ENCODE data around the gene KIF4A. TPM values are rescaled to one million over a fixed set of nuclear protein-coding genes. Genes with fewer than 3 reads are reported as not detected.

KIF4A gene
- total RNA-seq, 1 experiment from 2014 or later = 63.1 TPM

DNA sequence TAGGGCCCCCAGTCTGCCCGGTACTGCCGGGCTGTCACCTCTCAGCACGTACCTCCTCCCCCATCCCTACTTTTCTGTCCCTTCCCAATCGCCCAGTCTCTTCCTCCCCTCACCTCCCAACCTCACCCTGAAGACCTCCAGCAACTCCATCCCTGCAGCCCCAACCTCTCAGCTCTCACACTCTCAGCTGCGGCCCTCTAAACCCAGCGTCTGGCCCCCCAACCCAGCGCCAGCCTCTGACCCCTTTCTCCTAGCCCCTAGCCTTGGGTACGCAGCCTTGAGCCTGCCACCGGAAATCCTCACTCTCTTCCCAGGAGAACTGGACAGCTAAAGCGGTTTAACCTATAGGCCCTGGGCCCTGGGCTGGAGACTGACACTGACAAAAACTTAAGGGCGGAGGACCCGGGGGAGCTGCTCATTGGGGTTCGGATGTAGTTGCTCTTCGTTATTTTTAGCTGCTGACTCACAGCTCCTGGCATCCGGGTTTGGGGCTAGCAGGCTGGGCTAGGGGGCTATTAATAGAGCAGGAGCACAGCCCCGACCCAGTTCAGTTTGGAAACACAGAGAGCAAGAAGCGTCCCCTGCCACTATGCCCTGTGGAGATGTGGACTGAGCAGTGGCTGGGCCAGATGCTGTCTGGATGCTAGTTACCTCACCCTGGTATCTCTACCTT lies 145.1 kb downstream of the KIF4A start:
- H3K36me3 ChIP-seq = no peaks in the 10 kb centered on the region
- H3K9me3 ChIP-seq (replicated peaks) = no peaks in the 10 kb centered on the region
- peak overlapping the region; percentile 65 for H3K4me3 ChIP-seq
- H3K27ac ChIP-seq = peak overlapping the region; percentile 71
- DNase-seq = peak; percentile 63 to 73
- H3K4me1 ChIP-seq = peaks cover 8% of the 10 kb centered on the region
- no peaks in the 10 kb centered on the region for H3K27me3 ChIP-seq

DNA sequence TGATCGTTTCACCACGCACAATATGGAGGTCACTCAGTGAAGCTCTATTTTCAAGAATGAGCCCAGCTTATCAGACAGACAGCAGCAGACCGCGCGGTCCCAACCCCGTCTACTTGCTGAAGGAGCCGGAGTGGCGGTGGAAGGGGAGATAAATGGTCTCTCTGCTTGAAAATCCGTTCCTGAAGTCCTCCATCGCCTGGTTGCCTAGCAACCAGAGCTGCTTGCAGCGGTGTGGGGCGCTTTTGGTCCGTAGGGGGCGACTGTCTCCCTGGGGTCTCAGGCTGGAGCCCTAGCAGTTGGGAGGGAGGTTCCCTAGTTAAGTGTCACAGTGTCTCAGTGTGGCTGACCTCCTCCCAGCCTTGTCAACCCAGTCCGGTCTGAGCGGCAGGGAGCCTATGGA lies 146.4 kb downstream of the KIF4A start:
- no peak for DNase-seq
- H3K36me3 ChIP-seq = no peaks in the 10 kb centered on the region
- H3K9me3 ChIP-seq (replicated peaks) = no peaks in the 10 kb centered on the region
- H3K27ac ChIP-seq = no peak overlapping the region
- no peaks in the 10 kb centered on the region for H3K27me3 ChIP-seq
- H3K4me3 ChIP-seq = no peak overlapping the region
- H3K4me1 ChIP-seq = peaks cover 8% of the 10 kb centered on the region

DNA sequence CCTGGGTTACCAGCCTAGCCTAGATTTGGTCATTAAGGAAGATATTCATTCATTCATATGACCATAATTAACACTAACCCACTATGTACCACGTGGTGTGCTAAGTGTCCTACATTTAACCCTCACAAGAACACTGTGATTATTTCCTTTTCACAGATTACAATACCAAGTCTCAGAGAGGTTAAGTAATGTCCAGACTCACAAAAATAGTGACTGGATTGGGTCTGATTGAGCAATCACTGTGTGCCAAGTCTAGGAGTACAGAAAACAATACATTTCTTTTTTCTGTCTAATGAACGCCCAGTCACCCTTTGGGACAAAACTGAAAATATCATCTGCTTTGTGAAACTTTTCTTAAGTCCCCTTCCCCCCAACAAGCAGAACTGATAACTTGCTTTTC lies 147.1 kb downstream of the KIF4A start:
- no peak overlapping the region for H3K27ac ChIP-seq
- no peaks in the 10 kb centered on the region for H3K9me3 ChIP-seq (replicated peaks)
- peaks cover 8% of the 10 kb centered on the region for H3K4me1 ChIP-seq
- no peak for DNase-seq
- H3K36me3 ChIP-seq = no peaks in the 10 kb centered on the region
- no peaks in the 10 kb centered on the region for H3K27me3 ChIP-seq
- H3K4me3 ChIP-seq = no peak overlapping the region

DNA sequence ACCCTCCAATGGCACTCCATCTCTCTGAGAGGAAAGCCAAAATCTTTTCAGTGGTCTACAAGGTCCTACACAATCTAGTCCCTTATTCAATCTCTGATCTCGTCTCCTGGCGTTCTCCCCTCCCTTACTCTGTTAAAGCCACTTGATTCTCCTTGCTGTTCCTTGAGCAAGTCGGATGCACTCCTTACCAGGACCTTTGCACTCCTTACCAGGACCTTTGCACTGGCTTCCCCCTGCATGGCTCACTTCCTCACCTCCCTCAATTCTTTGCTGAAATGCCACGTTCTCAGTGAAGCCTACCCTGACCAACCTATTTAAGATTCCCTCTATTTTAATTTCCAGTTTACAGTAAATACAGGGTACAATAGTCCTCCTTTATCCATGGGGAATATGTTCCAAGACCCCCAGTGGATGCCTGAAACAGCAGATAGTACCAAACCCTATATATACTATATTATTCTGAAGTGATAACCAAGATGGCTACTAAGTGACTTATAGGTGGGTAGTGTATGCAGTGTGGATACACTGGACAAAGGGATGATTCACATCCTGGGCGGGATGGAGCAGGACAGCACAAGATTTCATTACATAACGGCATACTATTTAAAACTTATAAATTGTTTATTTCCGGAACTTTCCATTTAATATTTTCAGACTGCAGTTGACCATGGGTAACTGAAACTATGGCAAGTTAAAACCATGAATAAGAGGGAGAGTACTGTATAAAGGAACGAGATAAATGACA lies 148.2 kb downstream of the KIF4A start:
- Histone ChIP-seq H3K4me1 (peaks cover 8% of the 10 kb centered on the region), H3K36me3 (no peaks in the 10 kb centered on the region), H3K4me3 (no peak overlapping the region), H3K9me3 (replicated peaks) (no peaks in the 10 kb centered on the region), H3K27me3 (no peaks in the 10 kb centered on the region), H3K27ac (no peak overlapping the region)
- DNase-seq = no peak

DNA sequence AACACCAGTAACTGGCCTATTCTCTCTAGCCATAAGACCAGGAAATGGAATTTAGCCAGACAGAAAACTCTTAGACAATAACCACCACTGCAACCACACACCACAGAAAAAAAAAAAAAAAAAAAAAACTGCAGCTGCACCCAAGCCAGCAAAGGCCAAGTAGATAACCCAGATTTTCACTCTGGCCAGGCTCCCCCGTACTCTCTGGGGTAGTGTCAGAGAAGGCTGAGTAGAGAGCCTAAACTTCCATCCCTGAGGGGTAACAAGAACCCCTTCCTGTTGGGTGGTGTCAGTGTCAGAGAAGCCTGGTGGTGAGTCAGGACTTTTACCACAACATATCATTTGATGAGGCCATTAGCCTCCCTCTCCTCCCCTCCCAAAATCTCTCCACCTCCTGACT lies 149.1 kb downstream of the KIF4A start:
- no peaks in the 10 kb centered on the region for H3K9me3 ChIP-seq (replicated peaks)
- H3K27ac ChIP-seq = no peak overlapping the region
- peak; percentile 22 to 40 for DNase-seq
- no peaks in the 10 kb centered on the region for H3K36me3 ChIP-seq
- H3K4me1 ChIP-seq = peaks cover 8% of the 10 kb centered on the region
- H3K27me3 ChIP-seq = peaks cover 3% of the 10 kb centered on the region; the same call in 1 of the 2 replicates
- H3K4me3 ChIP-seq = no peak overlapping the region

DNA sequence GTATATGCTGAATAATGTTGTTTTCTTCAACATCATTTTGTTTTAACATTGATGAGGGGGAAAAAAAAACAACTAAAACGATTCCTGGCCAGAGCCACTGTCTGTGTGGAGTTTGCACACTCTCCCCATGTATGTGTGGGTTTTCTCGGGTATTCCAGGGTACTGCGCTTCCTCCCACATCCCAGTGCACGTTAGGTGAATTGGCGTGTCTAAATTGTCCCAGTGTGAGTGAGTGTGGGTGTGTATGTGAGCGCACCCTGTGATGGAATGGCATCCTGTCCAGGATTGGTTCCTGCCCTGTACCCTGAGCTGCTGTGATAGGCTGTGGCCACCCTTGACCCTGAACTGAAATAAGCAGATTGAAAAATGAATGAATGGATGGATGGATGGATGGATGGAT lies 152.3 kb downstream of the KIF4A start:
- peaks cover 4% of the 10 kb centered on the region; the same call in 1 of the 2 replicates for H3K4me1 ChIP-seq
- peaks cover 8% of the 10 kb centered on the region for H3K27me3 ChIP-seq
- H3K9me3 ChIP-seq (replicated peaks) = no peaks in the 10 kb centered on the region
- no peak overlapping the region for H3K27ac ChIP-seq
- no peak overlapping the region for H3K4me3 ChIP-seq
- H3K36me3 ChIP-seq = no peaks in the 10 kb centered on the region
- DNase-seq = no peak

DNA sequence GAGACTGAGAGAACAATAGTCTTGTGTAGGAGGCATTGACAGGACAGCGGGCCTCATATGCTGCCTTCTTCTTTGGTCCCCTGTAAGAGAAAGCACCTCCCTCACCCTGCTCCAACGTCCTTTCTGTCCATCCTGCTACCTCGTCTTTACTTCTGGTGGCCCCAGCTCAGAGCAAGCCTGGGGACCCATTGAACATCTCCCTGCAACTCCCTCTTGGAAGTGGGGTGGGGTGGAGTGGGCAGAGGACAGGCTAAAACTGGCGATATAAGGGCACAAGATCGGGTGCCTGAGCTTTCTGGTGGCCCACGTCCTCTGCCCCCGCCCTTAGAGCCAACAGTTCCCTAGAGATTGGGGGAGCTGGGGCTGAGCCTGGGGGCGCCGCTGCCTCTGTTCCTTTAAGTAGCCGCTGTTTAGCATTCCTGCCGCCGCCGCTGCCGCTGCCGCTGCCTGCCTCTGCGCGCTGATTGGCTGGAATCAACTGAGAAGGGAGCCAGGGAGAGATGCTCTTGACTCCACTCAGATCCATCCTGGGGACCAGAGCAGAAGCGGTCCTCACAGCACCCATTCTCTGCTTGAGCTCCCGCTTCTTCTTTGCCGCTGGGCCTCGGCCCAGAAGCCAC lies 154.5 kb downstream of the KIF4A start, which contains the start of gene DLG3:
DLG3 (plus strand) TSS at position 510 of the 620 bp plus-strand sequence. CDS start 367 bp downstream, outside the sequence.
- Histone ChIP-seq H3K4me3 (no peak within 1 kb of the TSS), H3K36me3 (no peaks in the 10 kb centered on the region), H3K27ac (no peak within 1 kb of the TSS), H3K9me3 (replicated peaks) (no peaks in the 10 kb centered on the region), H3K4me1 (no peaks in the 10 kb centered on the region), H3K27me3 (peaks cover 8% of the 10 kb centered on the region)
- DNase-seq = peak; percentile 48 to 59

DNA sequence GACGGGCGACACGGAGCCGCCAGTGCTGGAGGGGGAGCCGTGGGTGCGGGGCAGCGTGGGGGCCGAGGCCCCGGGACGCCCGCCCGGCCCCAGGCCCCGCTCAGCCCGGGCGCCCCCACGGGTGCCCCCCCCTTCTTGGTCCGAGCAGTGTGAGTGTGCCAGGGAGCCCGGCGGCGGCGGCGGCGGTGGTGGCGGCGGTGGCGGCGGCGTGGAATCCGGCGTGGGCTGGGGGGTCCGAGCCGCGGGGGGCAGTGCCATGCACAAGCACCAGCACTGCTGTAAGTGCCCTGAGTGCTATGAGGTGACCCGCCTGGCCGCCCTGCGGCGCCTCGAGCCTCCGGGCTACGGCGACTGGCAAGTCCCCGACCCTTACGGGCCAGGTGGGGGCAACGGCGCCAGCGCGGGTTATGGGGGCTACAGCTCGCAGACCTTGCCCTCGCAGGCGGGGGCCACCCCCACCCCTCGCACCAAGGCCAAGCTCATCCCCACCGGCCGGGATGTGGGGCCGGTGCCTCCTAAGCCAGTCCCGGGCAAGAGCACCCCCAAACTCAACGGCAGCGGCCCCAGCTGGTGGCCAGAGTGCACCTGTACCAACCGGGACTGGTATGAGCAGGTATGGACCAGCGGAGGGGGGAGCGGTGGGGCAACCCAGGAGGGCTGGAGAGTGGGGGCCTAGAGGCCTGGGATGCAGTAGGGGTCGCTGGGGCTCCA lies 155.2 kb downstream of the KIF4A start:
- Histone ChIP-seq H3K27me3 (peaks cover 8% of the 10 kb centered on the region), H3K4me1 (no peaks in the 10 kb centered on the region), H3K36me3 (no peaks in the 10 kb centered on the region), H3K9me3 (replicated peaks) (no peaks in the 10 kb centered on the region), H3K4me3 (no peak overlapping the region), H3K27ac (no peak overlapping the region)
- no peak for DNase-seq

DNA sequence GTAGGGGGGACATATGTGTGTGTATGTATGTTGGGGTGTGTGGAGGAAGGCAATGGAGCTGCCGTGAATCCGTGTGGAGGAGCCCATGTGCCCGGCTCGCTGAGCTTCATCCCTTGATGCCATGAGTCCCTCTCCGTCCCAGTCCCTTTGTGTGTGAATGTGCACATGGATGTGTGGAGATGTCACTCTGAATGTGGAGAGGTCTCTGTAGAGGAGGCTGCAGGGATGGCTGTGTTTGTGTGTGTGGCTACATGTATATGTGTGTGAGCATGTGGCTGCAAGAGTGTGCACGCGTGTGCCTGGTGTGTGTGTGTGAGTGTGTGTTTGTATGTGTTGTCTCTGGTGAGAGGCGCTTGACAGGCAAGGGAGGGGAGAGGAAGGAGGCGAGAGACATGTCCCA lies 156.0 kb downstream of the KIF4A start:
- H3K27ac ChIP-seq = no peak overlapping the region
- H3K4me3 ChIP-seq = no peak overlapping the region
- H3K27me3 ChIP-seq = peaks cover 8% of the 10 kb centered on the region
- no peaks in the 10 kb centered on the region for H3K4me1 ChIP-seq
- H3K36me3 ChIP-seq = no peaks in the 10 kb centered on the region
- no peaks in the 10 kb centered on the region for H3K9me3 ChIP-seq (replicated peaks)
- DNase-seq = no peak

DNA sequence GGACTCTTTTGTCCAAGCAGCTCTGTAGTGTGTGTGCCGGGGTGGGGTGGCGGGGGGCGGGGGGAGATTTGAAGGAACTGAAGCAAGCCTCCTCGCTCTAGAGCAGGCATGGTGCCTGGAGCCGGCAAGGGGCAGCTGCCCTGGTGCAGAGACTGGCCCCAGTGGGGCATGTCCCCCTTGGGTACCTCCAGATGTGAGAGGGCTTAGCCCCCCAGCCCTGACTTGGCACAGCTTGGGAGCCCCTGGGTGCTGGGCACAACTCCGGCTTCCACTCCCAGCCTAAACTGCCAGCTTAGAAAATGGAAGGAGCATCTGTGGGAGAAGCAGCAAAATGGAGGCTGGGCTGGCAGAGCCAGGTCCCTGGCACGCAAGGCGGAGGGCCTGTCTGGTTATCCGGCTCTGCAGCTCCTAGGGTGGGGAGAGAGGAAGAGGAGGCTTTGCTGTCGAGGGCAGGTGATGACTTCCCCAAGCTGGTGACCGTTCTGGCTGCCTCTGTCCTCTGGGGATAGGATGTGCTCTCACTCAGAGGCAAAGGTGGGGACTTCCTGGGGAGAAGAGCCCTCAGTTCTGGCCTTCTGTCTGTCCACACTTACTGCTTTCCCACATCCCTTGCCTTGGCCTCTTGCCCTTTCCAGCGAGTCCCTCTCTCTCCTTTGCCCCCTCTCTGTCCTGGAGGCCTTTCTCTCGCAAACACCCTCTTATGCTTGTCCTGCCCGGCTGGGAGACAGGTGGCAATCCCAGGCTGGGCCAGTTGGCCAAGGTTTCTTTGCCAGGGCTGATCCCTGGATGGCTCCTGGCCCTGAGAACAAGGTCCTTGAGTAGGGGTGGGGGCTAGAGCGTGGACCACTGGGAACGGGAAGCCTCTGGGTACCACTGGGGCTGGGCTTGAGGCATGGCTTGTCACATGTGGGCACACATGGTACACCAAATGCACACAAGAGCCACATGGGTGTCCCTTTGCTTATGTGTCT lies 156.8 kb downstream of the KIF4A start:
- Histone ChIP-seq H3K27me3 (peaks cover 8% of the 10 kb centered on the region), H3K36me3 (no peaks in the 10 kb centered on the region), H3K27ac (no peak overlapping the region), H3K4me1 (no peaks in the 10 kb centered on the region), H3K9me3 (replicated peaks) (no peaks in the 10 kb centered on the region), H3K4me3 (no peak overlapping the region)
- DNase-seq = no peak

DNA sequence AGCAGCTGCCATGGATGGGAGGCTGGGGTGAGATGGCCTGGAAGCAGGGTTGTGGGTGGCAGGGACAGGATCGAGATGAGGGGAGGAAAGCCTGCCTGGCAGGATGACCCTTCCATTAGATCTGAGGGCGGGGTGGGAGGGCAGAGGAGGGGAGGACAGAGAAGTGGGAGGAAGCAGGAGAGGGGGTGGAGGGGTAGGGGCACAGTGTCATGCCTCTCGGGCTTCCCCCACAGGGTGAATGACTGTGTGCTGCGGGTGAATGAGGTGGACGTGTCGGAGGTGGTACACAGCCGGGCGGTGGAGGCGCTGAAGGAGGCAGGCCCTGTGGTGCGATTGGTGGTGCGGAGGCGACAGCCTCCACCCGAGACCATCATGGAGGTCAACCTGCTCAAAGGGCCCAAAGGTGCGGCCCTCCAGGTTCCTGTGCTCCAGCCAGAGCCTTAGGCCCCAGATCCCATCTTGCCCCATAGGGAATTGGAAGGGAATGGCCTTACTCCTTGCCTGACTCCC lies 159.6 kb downstream of the KIF4A start:
- Histone ChIP-seq H3K27ac (no peak overlapping the region), H3K9me3 (replicated peaks) (no peaks in the 10 kb centered on the region)

DNA sequence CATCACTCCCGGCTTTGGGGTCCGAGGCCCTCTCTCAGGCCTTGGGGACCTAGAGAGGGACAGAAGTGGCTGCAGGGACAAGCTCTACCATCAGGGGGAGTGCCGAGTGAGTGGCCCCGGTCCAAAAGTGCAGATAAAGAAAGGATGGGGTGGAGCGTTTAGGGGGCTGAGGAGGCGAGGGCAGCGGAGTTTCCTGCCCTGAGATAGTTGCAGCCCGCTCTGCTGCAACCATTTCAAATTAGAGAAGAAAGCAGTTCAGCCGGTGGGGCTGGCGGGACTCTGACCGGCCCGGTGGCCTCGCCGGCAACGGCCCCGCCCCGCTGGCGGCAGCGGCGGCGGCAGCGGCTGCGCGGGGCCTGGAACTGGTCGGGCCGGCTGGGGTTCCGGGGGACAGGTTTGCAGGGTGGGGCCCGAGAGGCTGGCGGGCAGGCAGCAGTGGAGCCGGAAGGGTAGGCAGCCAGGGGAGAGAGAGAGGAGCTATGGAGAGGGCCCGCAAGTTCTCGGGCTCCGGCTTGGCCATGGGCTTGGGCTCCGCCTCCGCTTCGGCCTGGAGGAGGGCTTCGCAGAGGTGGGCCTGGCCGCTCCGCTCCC lies 162.3 kb downstream of the KIF4A start:
- Histone ChIP-seq H3K4me1 (peaks cover 8% of the 10 kb centered on the region; the same call in 1 of the 2 replicates), H3K4me3 (peak overlapping the region; percentile 72), H3K36me3 (0 out of 2 replicates have a peak, but pooled peaks cover 2% of the 10 kb centered on the region), H3K9me3 (replicated peaks) (no peaks in the 10 kb centered on the region), H3K27me3 (no peaks in the 10 kb centered on the region), H3K27ac (peak overlapping the region; percentile 6; the same call in 1 of the 2 replicates)
- DNase-seq = peak; percentile 63 to 83

More for the DNA sequence above, 159.6 kb downstream of the KIF4A start:
- Histone ChIP-seq H3K36me3 (no peaks in the 10 kb centered on the region), H3K4me1 (peaks cover 5% of the 10 kb centered on the region; the same call in 1 of the 2 replicates), H3K4me3 (no peak overlapping the region), H3K27me3 (peaks cover under 1% of the 10 kb centered on the region)
- no peak for DNase-seq

DNA sequence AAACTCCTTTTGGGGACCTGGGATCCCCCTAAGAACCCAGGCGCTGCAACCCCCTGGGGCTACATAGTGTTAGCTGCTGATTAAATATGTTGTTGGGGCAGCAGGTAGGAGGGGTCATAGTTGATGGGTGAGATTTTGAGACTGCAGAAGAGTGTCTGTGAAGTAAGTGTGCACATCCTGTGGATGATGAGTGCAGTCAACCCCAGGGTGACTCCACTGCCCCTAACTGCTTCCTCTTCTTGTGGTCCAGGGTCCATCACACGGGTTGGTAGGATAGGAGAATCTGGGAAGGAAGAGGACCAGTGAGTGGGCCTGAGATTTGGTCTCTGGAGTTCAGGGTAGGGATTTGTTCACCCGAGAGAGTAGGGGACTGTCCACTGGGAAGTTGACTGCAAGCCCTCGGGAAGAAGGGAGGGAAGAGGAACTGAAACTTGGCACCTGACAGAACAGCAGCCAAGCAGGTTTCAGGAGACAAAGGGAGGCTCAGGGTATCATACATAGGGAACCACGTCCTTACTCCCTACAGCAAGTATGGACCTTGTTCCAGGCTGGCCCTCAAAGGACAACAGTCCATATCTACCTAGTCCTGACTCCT lies 163.2 kb downstream of the KIF4A start:
- peaks cover 8% of the 10 kb centered on the region; the same call in 1 of the 2 replicates for H3K4me1 ChIP-seq

More for the DNA sequence above, 163.2 kb downstream of the KIF4A start:
- no peak overlapping the region for H3K27ac ChIP-seq
- DNase-seq = no peak
- H3K4me3 ChIP-seq = peak overlapping the region; percentile 72
- 0 out of 2 replicates have a peak, but pooled peaks cover 2% of the 10 kb centered on the region for H3K36me3 ChIP-seq
- H3K9me3 ChIP-seq (replicated peaks) = no peaks in the 10 kb centered on the region
- no peaks in the 10 kb centered on the region for H3K27me3 ChIP-seq

Data from SJCRH30 (cell line).